CD4-positive, alpha-beta T cell (primary cell): ENCODE measurements around the gene C22orf31. TPM values are rescaled to one million over a fixed set of nuclear protein-coding genes. Genes with fewer than 3 reads are reported as not detected.

ENCODE experiments used
- ATAC-seq: fragments of 200-7000 bp; cut with Tn5 transposase; one replicate; pipeline ENCODE4 v1.10.0; 2022; ENCODE audit warnings: mild to moderate bottlenecking; ENCODE audit not compliant: poor library complexity
- CTCF ChIA-PET: fragments of 350-600 bp; sonication (Branson Sonifier 250); formaldehyde crosslinking; loops from one replicate; lab custom pipeline; 2021; ENCODE audit warnings: antibody characterized with exemption, inconsistent platforms; lab: Charles Lee
- POLR2A ChIA-PET: fragments of 350-600 bp; sonication (Branson Sonifier 250); formaldehyde crosslinking; loops from one replicate; lab custom pipeline; 2021; ENCODE audit warnings: antibody characterized with exemption, inconsistent platforms; lab: Charles Lee
- DNase-seq, 14 experiments: peaks; one replicate each; pipeline ENCODE4 v3.0.0-alpha.2; 2013 to 2020; ENCODE audit warnings: mixed read lengths in 2 of 14
- H3K27ac ChIP-seq, 2 donors: one replicate each; pipeline versions ENCODE4 v1.5.1 to v1.7.0; 2013; ENCODE audit warnings: low read length in 2 of 2, low read depth in 1 of 2, mild to moderate bottlenecking in 1 of 2
- H3K27me3 ChIP-seq, 2 experiments: 1 replicate in 1 of 2; 2 replicates in 1 of 2; pipeline versions ENCODE4 v1.6.1 to v1.7.0; 2013; ENCODE audit warnings: low read length in 2 of 2, control low read depth in 1 of 2, mild to moderate bottlenecking in 1 of 2, moderate library complexity in 1 of 2; ENCODE audit not compliant: insufficient read depth in 2 of 2, control insufficient read depth in 1 of 2
- H3K36me3 ChIP-seq: one replicate; pipeline ENCODE4 v1.6.1; 2013; ENCODE audit warnings: low read length, control low read depth; ENCODE audit not compliant: insufficient read depth
- H3K4me1 ChIP-seq: one replicate; pipeline ENCODE4 v1.6.1; 2013; ENCODE audit warnings: low read length, control low read depth; ENCODE audit not compliant: insufficient read depth
- H3K4me3 ChIP-seq: one replicate; pipeline ENCODE4 v1.5.1; 2013; ENCODE audit warnings: mild to moderate bottlenecking, low read length, moderate library complexity
- H3K9me3 ChIP-seq, 2 experiments: 1 replicate in 1 of 2; 2 replicates in 1 of 2; pipeline versions ENCODE4 v1.6.1 to v1.7.0; 2013; ENCODE audit warnings: low read length in 2 of 2, mild to moderate bottlenecking in 2 of 2, control low read depth in 1 of 2, moderate library complexity in 1 of 2; ENCODE audit not compliant: control insufficient read depth in 1 of 2, insufficient read depth in 1 of 2
- H3K27ac Mint-ChIP-seq: one replicate; pipeline ENCODE4 v1.8.0; 2020; ENCODE audit warnings: mixed read lengths
- H3K27me3 Mint-ChIP-seq: one replicate; pipeline ENCODE4 v1.8.0; 2021; ENCODE audit warnings: mixed read lengths
- H3K36me3 Mint-ChIP-seq: one replicate; pipeline ENCODE4 v1.8.0; 2021; ENCODE audit warnings: low read depth, mixed read lengths
- H3K4me1 Mint-ChIP-seq: one replicate; pipeline ENCODE4 v1.8.0; 2021; ENCODE audit warnings: low read depth, mixed read lengths
- H3K4me3 Mint-ChIP-seq: one replicate; pipeline ENCODE4 v1.8.0; 2020; ENCODE audit warnings: mild to moderate bottlenecking, mixed read lengths
- H3K9me3 Mint-ChIP-seq: one replicate; pipeline ENCODE4 v1.8.0; 2020; ENCODE audit warnings: mixed read lengths
- intact Hi-C, 2 experiments: fragments of 100-400 bp; cut with DNase I in 1 of 2; cut with micrococcal nuclease in 1 of 2; formaldehyde crosslinking; loops; one replicate each; pipeline versions ENCODE4 v1.15.1 to v1.9.0; 2023 to 2025; cut with DNase I, micrococcal nuclease
- total RNA-seq, 174 experiments: library from RNA in 2 of 174; stranded (reverse) in 2 of 174; gene quantifications; one replicate each; pipeline ENCODE4 v1.2.3 and lab custom pipeline; 2021 to 2026
- TF ChIP-seq, protein P1 (sequence below): fragments of 200-600 bp; IDR thresholded peaks from one replicate; pipeline ENCODE4 v1.8.0; 2022; ENCODE audit warnings: antibody characterized with exemption, mild to moderate bottlenecking

Gene C22orf31
- total RNA-seq, 2 experiments from 2014 or later: not detected

DNA sequence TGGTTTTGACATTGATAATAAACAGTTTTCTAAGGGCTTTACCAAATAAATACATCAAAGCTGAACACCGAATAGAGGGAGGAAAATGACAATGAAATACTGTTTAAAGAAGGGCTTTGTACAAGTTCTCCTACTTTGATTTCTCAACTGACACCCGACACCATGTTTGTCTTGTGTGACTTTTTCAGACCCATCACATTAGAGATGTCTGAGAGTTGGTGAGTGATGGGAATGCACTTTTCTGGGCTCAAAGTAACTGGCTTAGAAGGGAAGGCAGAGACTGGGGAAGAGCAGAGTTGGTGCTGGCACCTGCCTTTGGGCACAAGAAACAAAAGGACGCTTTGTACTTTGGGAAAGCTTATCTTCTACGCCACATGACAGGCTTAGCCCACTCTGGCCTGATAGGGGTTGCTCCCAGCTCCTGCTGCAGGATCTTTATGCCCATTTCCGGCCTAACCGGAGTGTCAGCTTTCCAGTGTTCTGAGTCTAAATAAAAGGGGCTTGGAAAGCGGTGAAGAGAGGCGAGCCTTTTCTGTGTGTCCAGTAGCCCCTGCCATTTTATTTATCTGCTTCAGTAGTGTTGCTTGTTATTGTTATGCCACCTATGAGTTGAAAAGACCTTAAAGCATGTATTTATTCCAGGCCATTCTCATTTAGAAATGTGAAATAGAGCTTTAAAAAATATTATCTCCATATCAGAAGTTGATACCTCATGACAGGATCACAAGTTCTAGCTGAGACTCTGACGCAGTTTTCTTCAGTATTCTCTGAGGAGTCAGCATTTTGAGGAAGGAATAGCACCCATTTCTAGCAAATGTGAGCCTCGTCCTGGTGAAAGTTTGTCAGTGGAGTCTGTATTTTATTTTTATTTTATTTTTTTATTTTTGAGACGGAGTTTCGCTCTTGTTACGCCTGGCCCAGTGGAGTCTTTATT is 35.4 kb upstream of the C22orf31 start:
- DNase-seq (no peak), ATAC-seq (no peak)
- Mint-ChIP-seq H3K36me3 (no peaks in the 10 kb centered on the region), H3K27ac (no peak overlapping the region), H3K4me3 (no peak overlapping the region), H3K27me3 (peaks cover 2% of the 10 kb centered on the region), H3K9me3 (no peaks in the 10 kb centered on the region), H3K4me1 (no peaks in the 10 kb centered on the region)
- CTCF ChIA-PET: no interaction called here
- TF ChIP-seq, protein P1, sequence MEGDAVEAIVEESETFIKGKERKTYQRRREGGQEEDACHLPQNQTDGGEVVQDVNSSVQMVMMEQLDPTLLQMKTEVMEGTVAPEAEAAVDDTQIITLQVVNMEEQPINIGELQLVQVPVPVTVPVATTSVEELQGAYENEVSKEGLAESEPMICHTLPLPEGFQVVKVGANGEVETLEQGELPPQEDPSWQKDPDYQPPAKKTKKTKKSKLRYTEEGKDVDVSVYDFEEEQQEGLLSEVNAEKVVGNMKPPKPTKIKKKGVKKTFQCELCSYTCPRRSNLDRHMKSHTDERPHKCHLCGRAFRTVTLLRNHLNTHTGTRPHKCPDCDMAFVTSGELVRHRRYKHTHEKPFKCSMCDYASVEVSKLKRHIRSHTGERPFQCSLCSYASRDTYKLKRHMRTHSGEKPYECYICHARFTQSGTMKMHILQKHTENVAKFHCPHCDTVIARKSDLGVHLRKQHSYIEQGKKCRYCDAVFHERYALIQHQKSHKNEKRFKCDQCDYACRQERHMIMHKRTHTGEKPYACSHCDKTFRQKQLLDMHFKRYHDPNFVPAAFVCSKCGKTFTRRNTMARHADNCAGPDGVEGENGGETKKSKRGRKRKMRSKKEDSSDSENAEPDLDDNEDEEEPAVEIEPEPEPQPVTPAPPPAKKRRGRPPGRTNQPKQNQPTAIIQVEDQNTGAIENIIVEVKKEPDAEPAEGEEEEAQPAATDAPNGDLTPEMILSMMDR: no peak
- Histone ChIP-seq H3K4me1 (no peaks in the 10 kb centered on the region), H3K36me3 (no peaks in the 10 kb centered on the region), H3K9me3 (no peaks in the 10 kb centered on the region), H3K4me3 (no peak overlapping the region), H3K27ac (no peak overlapping the region), H3K27me3 (no peaks in the 10 kb centered on the region)
- POLR2A ChIA-PET: no interaction called here
- intact Hi-C loops: no loop called here

DNA sequence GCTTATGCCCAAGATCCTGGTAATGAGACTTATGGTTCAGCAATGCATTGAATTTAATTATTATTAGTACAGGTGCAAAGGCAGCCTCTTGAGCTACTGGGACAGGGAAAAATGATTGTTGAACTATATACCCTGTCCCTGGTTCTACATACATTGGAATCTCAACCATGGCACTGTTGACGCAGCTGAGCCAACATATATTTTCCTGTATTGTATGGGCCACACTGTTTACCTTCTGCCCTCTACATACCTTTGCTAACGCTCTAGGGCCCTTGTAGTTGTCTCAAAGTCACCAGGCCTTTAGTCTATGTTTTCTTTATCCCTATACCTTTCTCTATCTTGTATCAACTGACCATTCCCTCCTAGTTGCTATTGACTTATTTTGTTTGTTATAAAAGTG is 33.8 kb upstream of the C22orf31 start:
- intact Hi-C loops: no loop called here
- Histone ChIP-seq H3K27me3 (no peaks in the 10 kb centered on the region), H3K4me1 (no peaks in the 10 kb centered on the region), H3K9me3 (no peaks in the 10 kb centered on the region), H3K4me3 (no peak overlapping the region), H3K36me3 (no peaks in the 10 kb centered on the region), H3K27ac (no peak overlapping the region)
- DNase-seq (no peak), ATAC-seq (no peak)
- TF ChIP-seq, protein P1: no peak
- Mint-ChIP-seq H3K4me3 (no peak overlapping the region), H3K36me3 (no peaks in the 10 kb centered on the region), H3K27ac (no peak overlapping the region), H3K27me3 (peaks cover 4% of the 10 kb centered on the region), H3K4me1 (no peaks in the 10 kb centered on the region), H3K9me3 (no peaks in the 10 kb centered on the region)
- CTCF ChIA-PET: no interaction called here
- POLR2A ChIA-PET: no interaction called here

DNA sequence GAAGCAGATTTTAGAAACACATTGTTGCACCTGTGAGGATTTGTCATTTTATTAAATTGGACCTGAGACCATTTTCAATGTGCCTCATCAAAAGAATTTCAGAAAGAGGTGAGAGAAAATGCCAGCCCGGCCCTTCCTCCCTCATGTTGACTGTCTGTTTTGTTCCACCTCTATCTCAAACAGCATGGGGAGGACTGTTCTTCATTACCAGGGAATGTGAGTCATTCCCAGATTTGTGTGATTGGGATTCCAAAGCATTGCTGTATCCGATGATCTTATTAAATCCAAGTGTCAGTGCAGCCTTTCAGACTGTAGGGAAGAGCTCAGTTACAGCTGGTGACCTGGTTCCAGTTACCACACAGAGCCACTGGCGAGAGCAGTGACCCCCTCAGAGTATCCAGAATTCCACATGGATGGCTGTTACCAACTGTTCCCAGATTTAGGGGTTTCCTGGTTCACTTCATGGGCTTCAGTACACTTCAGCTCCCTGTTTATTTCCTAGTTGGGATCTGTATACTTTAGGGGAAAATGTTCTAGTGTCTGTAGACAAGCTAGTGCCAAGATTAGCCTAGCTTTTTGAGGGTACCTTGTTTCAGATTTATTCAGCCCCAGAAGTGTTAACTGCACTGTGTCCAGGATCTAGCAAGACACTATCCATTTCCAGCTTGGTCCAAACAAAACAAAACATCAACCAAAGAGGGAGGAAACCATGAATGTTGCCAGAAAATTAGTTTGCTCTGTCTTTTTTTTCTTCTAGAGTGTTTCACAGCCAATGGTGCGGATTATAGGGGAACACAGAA is 32.1 kb upstream of the C22orf31 start:
- Histone ChIP-seq H3K4me1 (no peaks in the 10 kb centered on the region), H3K27ac (no peak overlapping the region), H3K4me3 (no peak overlapping the region), H3K9me3 (no peaks in the 10 kb centered on the region), H3K27me3 (no peaks in the 10 kb centered on the region), H3K36me3 (no peaks in the 10 kb centered on the region)
- TF ChIP-seq, protein P1: no peak
- CTCF ChIA-PET: interaction anchor here (0.6 to 0.9 kb wide), 2 partner anchors 10 to 61 kb away, joined by 3 read pairs; no protein-coding TSS in a partner anchor
- Mint-ChIP-seq H3K4me3 (no peak overlapping the region), H3K27ac (no peak overlapping the region), H3K9me3 (no peaks in the 10 kb centered on the region), H3K4me1 (no peaks in the 10 kb centered on the region), H3K36me3 (no peaks in the 10 kb centered on the region), H3K27me3 (peaks cover 17% of the 10 kb centered on the region)
- intact Hi-C loops: no loop called here
- DNase-seq: no peak
- no peak for ATAC-seq
- POLR2A ChIA-PET: no interaction called here
